GM10266 (cell line): Measurements from ENCODE around the gene BORCS6.

Experiments
- DNase-seq: peaks from one replicate; pipeline ENCODE4 v3.0.0; 2012; ENCODE audit errors: extremely low spot score
- TF ChIP-seq, protein P1 (sequence below): IDR thresholded peaks from 2 replicates; pipeline ENCODE4 v1.5.1; 2012; ENCODE audit warnings: mild to moderate bottlenecking, low read depth; ENCODE audit not compliant: control insufficient read depth, insufficient read depth; ENCODE audit errors: missing control alignments

The BORCS6 gene

DNA sequence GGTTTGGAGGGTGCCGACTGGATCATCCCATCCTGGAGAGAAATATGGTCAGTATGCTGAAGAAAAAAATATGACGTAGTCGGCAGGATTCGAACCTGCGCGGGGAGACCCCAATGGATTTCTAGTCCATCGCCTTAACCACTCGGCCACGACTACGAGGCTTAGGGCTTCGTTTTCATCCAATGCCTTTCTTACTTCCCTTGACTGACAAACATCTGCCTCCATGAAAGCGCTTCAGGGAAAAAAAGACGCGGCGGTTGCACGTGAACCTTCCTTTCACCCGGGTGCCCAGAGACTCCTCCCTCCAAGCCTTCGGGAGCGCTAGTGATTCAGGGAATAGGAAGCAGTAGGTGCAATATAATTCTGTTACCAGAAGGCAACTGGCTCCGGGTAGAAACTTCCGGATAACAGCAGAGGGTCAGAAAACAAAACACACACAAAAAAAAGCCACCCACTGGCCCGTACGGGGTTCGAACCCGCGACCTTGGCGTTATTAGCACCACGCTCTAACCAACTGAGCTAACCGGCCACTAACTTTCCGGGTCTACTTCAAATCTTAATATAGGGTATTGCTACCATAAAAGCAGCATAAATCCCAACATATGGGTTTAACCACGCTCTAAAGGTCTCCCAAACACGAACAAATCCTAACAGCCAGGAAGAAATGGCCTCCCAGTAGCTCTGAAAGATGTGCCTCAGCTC is 36.7 kb upstream of the BORCS6 start:
- peak; percentile 48 for DNase-seq
- TF ChIP-seq, protein P1, sequence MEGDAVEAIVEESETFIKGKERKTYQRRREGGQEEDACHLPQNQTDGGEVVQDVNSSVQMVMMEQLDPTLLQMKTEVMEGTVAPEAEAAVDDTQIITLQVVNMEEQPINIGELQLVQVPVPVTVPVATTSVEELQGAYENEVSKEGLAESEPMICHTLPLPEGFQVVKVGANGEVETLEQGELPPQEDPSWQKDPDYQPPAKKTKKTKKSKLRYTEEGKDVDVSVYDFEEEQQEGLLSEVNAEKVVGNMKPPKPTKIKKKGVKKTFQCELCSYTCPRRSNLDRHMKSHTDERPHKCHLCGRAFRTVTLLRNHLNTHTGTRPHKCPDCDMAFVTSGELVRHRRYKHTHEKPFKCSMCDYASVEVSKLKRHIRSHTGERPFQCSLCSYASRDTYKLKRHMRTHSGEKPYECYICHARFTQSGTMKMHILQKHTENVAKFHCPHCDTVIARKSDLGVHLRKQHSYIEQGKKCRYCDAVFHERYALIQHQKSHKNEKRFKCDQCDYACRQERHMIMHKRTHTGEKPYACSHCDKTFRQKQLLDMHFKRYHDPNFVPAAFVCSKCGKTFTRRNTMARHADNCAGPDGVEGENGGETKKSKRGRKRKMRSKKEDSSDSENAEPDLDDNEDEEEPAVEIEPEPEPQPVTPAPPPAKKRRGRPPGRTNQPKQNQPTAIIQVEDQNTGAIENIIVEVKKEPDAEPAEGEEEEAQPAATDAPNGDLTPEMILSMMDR, result no peak

- no peak for DNase-seq
These were observed 36.0 kb upstream of the BORCS6 start for GRCh38 chr17:8225813-8226535.

DNA sequence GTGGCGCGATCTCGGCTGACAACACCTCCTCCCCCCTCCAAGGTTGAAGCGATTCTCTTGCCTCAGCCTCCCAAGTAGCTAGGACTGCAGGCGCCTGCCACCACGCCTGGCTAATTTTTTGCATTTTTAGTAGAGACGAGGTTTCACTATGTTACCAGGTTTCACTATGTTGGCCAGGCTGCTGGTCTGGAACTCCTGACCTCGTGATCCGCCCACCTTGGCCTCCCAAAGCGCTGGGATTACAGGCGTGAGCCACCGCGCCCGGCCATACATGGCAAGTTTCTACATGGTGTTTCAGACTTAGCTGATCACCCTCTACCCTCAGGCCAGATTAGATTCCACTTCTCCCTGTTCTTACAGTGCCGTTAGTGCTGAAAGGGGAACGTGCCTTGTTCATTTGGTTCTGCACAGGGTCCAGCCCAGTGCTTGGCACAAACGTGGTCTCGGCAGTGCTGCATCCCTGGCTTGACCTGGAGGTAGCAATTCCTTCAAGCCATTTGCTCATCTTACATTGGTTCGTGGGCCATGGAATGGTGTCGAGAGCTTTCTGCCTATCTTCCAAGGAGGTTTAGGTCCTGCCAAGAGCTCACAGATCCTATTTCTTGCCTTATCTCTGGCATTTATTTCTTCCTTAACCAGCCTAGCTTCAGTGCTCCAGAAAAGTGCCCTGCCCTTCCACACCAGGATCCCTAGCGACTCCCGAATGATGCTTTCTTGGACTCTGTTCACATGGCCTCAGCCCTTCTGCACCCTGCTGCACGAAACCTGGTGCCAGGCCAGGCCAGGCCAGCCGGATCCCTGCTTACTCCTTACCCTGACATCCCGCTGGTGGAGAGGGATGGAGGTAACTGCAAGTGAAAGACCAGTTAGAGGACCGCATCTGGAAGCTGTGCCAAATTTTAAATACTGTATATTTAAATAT is 35.2 kb upstream of the BORCS6 start:
- DNase-seq, result no peak
- TF ChIP-seq, protein P1, result no peak

More at GRCh38 chr17:8225813-8226535, 36.0 kb upstream of the BORCS6 start:
- TF ChIP-seq, protein P1, result no peak

DNA sequence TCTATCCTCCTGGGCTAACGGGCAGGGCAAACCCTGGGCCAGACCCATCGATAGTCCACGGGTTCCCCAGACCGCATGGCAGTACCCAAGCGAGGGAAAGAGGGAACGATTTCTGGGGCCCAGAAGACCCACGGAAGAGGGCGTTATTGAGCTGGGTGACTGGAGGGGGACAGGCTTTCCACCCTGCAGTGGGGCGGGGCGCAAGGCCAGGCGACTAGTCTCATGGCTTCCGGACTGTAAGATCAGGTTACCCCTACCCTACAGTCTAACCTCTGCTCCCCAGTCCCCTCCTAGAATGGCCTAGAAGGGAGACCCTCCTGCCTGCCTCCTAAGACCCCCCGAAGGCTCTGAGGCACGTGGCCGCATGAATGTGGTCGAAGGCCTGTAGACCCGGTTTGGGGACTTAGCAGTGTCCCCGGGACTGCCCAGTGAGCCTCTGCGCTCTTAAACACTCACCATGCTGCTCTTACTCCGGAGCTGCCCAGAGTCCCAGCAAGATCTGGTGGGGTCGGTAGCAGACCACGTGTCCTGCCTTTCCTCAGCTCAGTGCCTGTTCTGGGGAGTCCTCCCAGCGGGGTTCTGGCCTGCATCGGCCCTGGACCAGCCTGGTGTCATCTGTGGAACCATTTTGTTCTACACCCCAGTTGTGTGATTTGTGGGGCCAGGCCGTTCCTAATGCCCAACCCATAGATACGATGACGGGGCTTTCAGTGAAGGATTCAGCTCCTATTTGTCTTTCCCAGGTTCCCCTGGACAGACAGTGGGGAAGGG is 33.6 kb upstream of the BORCS6 start:
- DNase-seq, result peak; percentile 47
- TF ChIP-seq, protein P1, result peak; percentile 64

- DNase-seq, result peak; percentile 65
These were observed 32.8 kb upstream of the BORCS6 start for GRCh38 chr17:8222630-8223355.

DNA sequence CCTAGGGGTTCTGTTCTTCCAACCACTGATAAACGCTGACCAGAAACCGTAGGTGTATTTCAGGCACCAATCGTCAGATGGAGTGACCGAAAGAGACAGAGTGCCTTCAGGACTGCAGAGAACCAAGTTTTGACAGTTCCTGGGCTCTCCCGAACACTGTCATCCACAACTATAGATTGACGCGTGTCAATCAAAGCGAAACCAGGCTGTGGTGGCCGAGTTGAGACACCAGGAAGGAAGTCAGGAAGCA is 32.3 kb upstream of the BORCS6 start:
- TF ChIP-seq, protein P1, result no peak
- DNase-seq, result peak; percentile 38

More at GRCh38 chr17:8222630-8223355, 32.8 kb upstream of the BORCS6 start:
- TF ChIP-seq, protein P1, result no peak
